Fibroblast of pulmonary artery (primary cell): ENCODE measurements around the gene NUP188.

Experiments used
- DNase-seq: peaks from one replicate; pipeline ENCODE4 v3.0.0-alpha.2; 2010; ENCODE audit warnings: low read depth
- H3K4me3 ChIP-seq: replicated peaks from 2 replicates; pipeline ENCODE4 v1.5.1; 2011; ENCODE audit warnings: low read depth, mild to moderate bottlenecking, control low read depth, low read length, moderate library complexity
- TF ChIP-seq, protein P1 (sequence below): IDR thresholded peaks from 2 replicates; pipeline ENCODE4 v1.5.1; 2011; ENCODE audit warnings: mild to moderate bottlenecking, control low read depth, low read length, inconsistent platforms; ENCODE audit errors: missing control alignments

Gene NUP188

DNA sequence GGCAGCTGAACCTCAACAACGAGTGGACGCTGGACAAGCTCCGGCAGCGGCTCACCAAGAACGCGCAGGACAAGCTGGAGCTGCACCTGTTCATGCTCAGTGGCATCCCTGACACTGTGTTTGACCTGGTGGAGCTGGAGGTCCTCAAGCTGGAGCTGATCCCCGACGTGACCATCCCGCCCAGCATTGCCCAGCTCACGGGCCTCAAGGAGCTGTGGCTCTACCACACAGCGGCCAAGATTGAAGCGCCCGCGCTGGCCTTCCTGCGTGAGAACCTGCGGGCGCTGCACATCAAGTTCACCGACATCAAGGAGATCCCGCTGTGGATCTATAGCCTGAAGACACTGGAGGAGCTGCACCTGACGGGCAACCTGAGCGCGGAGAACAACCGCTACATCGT, 39.1 kb upstream of the NUP188 start:
- DNase-seq: no peak
- no peak overlapping the region for H3K4me3 ChIP-seq
- TF ChIP-seq, protein P1, sequence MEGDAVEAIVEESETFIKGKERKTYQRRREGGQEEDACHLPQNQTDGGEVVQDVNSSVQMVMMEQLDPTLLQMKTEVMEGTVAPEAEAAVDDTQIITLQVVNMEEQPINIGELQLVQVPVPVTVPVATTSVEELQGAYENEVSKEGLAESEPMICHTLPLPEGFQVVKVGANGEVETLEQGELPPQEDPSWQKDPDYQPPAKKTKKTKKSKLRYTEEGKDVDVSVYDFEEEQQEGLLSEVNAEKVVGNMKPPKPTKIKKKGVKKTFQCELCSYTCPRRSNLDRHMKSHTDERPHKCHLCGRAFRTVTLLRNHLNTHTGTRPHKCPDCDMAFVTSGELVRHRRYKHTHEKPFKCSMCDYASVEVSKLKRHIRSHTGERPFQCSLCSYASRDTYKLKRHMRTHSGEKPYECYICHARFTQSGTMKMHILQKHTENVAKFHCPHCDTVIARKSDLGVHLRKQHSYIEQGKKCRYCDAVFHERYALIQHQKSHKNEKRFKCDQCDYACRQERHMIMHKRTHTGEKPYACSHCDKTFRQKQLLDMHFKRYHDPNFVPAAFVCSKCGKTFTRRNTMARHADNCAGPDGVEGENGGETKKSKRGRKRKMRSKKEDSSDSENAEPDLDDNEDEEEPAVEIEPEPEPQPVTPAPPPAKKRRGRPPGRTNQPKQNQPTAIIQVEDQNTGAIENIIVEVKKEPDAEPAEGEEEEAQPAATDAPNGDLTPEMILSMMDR: no peak

DNA sequence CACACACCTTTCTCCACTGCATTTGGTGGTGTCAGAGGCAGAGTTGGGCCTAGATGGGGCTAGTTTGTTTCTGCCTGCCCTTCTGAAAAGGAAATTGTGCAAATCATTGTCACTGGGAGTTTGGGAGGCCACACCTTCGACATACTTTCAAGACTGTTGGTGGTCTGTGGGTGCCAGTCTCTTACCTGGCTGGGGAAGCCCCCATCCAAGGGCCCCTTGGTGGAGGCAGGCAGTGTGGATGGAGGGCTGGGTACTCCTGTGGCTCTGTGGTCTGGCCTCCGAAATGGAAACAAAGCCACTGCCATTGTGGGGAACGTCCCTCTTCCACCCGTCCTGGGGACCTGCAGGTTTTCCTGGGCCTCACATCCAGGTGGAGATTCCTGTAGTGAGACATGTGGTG, 37.6 kb upstream of the NUP188 start:
- DNase-seq: no peak
- TF ChIP-seq, protein P1: no peak
- no peak overlapping the region for H3K4me3 ChIP-seq

DNA sequence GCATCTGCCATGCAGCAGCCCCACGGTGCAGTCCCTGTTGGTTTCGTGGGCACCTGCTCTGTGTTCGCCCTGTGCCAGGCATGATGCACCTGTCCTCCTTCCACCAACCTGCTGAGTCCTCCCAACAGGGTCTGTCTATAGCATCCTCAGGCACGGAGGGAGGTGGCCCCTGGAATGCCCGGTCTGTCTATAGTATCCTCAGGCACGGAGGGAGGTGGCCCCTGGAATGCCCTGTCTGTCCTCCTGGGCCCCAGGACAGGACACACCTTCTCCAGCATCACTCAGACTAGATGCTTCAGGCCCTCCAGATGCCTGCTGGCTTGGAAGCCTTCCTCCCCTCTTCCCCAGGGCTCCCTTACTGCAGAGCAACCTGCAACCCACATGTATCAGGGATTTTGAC, 36.6 kb upstream of the NUP188 start:
- H3K4me3 ChIP-seq: no peak overlapping the region
- TF ChIP-seq, protein P1: no peak
- no peak for DNase-seq

DNA sequence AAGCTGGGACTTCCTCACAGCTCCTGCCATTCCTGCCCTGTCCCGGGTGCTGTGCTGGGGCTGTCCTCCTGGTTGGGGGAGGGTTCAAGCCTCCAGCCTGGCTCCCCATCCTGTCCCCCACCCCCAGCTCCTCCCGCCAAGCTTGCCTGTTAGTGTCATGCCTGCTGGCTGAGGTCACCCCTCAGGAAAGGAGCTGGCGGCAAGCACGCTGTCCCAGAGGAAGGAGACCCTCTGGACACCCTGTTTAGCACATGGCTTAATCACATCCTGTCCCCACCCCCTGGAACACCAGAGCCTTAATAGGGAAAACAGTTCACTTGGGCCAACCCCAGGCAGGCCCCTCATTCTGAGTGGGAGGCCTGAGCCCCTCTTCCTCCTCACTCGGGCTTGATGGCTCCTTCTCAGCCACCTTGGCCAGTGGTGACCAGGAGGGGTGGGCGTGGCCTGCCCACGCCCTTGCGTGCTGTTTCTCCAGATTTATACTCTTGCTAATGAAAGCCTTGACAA, 35.9 kb upstream of the NUP188 start:
- peak; percentile 48 for DNase-seq
- no peak overlapping the region for H3K4me3 ChIP-seq
- TF ChIP-seq, protein P1: no peak

DNA sequence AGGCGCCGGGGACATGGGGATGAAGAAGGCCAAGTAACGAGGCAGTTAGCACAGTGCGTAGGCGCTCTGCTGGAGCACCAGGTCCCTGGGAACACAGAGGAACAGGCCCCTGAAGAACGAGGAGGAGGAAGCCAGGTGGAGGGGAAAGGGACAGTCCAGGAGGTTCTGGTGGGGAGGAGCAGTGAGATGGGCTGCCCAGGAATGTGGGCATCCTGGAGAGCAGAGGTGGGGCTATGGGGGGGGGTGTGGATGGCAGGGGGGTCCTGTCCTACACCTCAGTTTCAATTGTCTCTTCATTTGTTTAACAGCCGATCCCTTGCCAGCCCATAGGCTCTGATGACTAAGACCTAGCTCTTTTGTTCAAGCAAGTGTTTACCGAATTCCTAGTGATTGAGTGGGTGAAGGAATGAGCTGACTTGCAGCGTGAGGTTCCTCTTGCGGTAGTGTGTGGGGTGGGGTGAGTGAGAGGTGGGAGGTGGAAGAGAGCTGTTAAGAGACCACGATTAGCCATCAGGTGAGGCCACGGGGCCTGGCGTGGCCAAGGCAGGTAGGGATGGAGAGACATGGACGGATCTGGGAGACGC, 35.1 kb upstream of the NUP188 start:
- H3K4me3 ChIP-seq: no peak overlapping the region
- DNase-seq: peak; percentile 83
- TF ChIP-seq, protein P1: no peak

DNA sequence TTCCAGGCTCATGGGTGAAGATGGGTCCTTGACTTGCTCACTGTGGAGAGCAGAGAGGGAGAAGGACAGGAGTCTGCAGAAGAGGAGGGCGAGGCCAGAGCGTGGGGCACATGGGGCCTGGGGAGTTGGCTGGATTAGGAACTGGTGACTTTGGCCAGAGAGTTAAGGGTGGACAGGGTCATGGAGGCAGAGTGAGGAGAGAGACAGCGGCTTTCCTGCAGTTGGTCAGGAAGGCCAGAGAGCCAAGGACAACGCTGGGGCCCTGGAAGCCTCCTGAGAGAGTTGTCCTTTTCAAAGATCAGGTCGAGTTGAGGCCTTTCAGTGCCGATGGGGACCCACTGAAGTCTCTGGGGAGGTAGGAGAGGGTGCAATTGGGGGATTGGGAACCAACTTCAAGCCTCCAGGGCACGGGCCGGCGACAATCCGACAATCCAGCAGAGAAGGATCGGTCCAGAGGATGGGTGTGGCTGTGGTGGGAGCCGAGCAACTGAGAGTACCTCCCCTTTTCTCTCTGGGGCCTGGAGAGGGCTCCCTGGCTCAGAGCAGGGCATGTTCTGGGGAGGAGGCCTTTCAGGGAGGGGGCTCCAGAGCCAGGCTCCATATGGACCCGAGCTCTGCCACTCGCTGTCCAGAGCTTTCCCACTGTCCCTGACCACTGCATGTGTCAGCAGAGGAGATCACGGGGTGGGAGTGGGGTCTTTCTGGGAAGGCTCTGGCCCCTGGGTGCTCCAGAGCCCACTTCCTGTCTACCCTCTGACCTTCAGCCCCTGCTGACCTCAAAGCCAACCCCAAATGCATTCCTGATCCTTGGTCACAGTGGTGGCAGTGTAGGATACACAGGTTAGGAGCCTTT, 34.2 kb upstream of the NUP188 start:
- DNase-seq: no peak
- no peak overlapping the region for H3K4me3 ChIP-seq
- TF ChIP-seq, protein P1: no peak
